ENCODE data around the gene PRDM7.

- TF ChIP-seq SP1 (IDR thresholded peaks at IDR 0.05) (no peak), BHLHE40 (IDR thresholded peaks at IDR 0.05; ENCODE audit: borderline replicate concordance) (no peak), ZNF384 (IDR thresholded peaks at IDR 0.05) (no peak)
Measured at GRCh38 chr16:90046122-90046970, 30.8 kb downstream of the PRDM7 start.
